Activated T-helper 17 cell treated with anti-CD3 and anti-CD28 coated beads, Interleukin-2, amount 50 U/mL, for 72 hours (primary cell): Measurements from ENCODE around the gene STAT3. TPM values are rescaled to one million over a fixed set of nuclear protein-coding genes. Genes with fewer than 3 reads are reported as not detected.
A peak's percentile ranks its signal among the peaks of the same experiment; 100 is the strongest.

Experiments
- ATAC-seq: fragments of 150-1000 bp; cut with Tn5 transposase; replicated peaks from 2 replicates; pipeline ENCODE4 v1.10.0; 2021; ENCODE audit warnings: mild to moderate bottlenecking, moderate library complexity
- H3K27ac Mint-ChIP-seq: one replicate; pipeline ENCODE4 v1.8.0; 2022; ENCODE audit warnings: mixed read lengths
- H3K27me3 Mint-ChIP-seq: one replicate; pipeline ENCODE4 v1.8.0; 2022; ENCODE audit warnings: mixed read lengths
- H3K36me3 Mint-ChIP-seq: one replicate; pipeline ENCODE4 v1.8.0; 2022; ENCODE audit warnings: low read depth, mild to moderate bottlenecking, mixed read lengths
- H3K4me1 Mint-ChIP-seq: one replicate; pipeline ENCODE4 v1.8.0; 2022; ENCODE audit warnings: mixed read lengths
- H3K4me3 Mint-ChIP-seq: one replicate; pipeline ENCODE4 v1.8.0; 2022; ENCODE audit warnings: mild to moderate bottlenecking, mixed read lengths
- H3K9me3 Mint-ChIP-seq: one replicate; pipeline ENCODE4 v1.8.0; 2022; ENCODE audit warnings: mixed read lengths
- total RNA-seq, 2 donors: library from RNA; stranded (reverse); gene quantifications; one replicate each; pipeline ENCODE4 v1.2.3, GENCODE V29; 2022

Gene STAT3
- total RNA-seq, 2 donors from 2014 or later = 179 to 429 TPM

DNA sequence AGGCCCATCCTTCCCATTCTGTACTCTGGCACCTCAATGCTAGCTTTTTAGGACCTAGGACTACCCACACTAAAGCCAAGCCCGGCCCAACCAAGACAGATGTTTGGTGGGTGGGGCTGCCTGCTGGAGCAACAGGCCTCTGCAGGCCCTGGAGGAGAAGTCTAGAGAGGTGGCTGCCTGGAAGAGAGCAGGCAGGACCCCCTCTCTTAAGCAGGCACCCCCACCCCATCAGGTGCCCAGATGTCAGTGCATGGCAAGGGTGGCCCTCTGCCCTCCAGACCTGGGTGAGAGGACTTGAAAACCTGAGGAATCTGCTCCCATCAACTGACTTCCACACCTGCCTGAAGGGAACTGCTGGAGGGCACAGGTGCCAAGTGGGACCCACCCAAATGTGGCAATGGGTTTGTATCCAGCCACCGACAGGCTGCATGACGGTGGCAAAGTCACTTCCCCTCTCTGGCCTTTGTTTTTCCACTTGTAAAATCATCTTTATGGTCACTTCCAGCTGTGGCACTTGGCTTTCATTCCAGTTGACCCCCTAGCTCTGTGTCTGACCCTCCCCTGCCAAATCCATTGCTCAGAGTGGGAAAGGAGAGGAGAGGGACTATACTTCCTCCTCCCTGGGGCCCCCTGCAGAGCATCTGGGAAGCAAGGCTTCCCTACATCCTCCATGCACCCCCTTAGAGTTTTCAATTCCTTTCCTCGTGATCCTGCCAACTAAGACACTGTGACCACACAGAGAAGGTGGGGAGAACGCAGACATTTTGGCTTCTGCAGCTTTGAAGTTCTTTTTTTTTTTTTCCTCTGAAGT is 101.6 kb downstream of the STAT3 start:
- Mint-ChIP-seq H3K4me3 (peak overlapping the region; percentile 92), H3K27me3 (no peaks in the 10 kb centered on the region), H3K4me1 (peaks cover 14% of the 10 kb centered on the region), H3K36me3 (peaks cover 70% of the 10 kb centered on the region), H3K27ac (peak overlapping the region; percentile 94), H3K9me3 (no peaks in the 10 kb centered on the region)
- no peak for ATAC-seq

- H3K27ac Mint-ChIP-seq = peak overlapping the region; percentile 94
- H3K4me1 Mint-ChIP-seq = peaks cover 6% of the 10 kb centered on the region
- no peaks in the 10 kb centered on the region for H3K27me3 Mint-ChIP-seq
- H3K4me3 Mint-ChIP-seq = peak overlapping the region; percentile 92
- H3K9me3 Mint-ChIP-seq = no peaks in the 10 kb centered on the region
- H3K36me3 Mint-ChIP-seq = peaks cover 58% of the 10 kb centered on the region
- ATAC-seq = no peak
Measured at GRCh38 chr17:42285346-42286050, 102.7 kb downstream of the STAT3 start.

- ATAC-seq = no peak
- no peaks in the 10 kb centered on the region for H3K4me1 Mint-ChIP-seq
- H3K36me3 Mint-ChIP-seq = peaks cover 49% of the 10 kb centered on the region
- H3K27ac Mint-ChIP-seq = no peak overlapping the region
- H3K27me3 Mint-ChIP-seq = no peaks in the 10 kb centered on the region
- H3K9me3 Mint-ChIP-seq = no peaks in the 10 kb centered on the region
- H3K4me3 Mint-ChIP-seq = peak overlapping the region; percentile 92
Measured at GRCh38 chr17:42284566-42284965, 103.7 kb downstream of the STAT3 start.

- Mint-ChIP-seq H3K27ac (no peak overlapping the region), H3K4me1 (no peaks in the 10 kb centered on the region), H3K9me3 (no peaks in the 10 kb centered on the region)
Measured at GRCh38 chr17:42284024-42284369, 104.2 kb downstream of the STAT3 start.

DNA sequence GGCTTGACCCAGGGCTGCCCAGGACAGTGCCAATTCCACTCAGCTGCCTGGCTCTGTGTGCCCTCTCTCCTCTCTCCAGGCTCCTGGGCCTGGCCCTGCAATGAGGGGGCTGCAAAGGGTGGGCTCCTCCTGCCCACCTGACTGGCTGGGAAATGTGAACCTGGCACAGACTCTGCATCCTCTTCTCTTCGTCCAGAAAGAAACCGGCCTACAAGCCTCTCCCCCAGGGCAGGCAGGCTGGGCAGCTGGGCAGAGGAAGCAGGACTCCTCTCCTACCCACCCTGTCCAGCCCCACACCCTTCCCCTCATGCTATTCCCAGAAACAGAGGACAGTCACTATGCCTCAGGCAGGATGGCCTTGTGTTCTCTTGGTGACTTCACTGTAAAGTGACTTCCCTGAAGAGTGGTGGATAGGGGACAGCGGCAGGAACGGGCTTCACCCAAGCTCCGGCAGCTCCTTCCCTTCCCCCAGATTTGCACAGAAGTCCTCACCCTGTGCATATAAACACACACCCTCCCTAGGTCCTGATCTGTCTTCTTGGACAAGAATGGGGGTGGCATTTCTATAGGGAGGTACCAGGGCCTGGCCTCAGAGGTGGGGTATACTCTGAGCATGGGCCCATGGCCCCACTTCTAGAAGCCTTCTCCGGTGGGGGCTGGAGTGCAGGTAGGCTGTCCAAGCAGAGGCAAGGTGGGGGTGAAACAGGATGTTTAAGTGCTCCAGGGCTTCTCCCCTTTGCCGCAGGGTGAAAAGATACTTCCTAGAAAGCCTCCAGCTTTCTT is 104.8 kb downstream of the STAT3 start:
- no peak for ATAC-seq
- Mint-ChIP-seq H3K27ac (peak overlapping the region; percentile 37), H3K4me1 (no peaks in the 10 kb centered on the region), H3K36me3 (peaks cover 41% of the 10 kb centered on the region), H3K9me3 (no peaks in the 10 kb centered on the region), H3K4me3 (peak overlapping the region; percentile 92), H3K27me3 (no peaks in the 10 kb centered on the region)

More at GRCh38 chr17:42284024-42284369, 104.2 kb downstream of the STAT3 start:
- H3K27me3 Mint-ChIP-seq = no peaks in the 10 kb centered on the region
- ATAC-seq = no peak
- H3K4me3 Mint-ChIP-seq = peak overlapping the region; percentile 92
- peaks cover 43% of the 10 kb centered on the region for H3K36me3 Mint-ChIP-seq

GRCh38 chr17:42282478-42283080 is 105.7 kb downstream of the STAT3 start:
- H3K4me3 Mint-ChIP-seq = peak overlapping the region; percentile 4
- peak overlapping the region; percentile 37 for H3K27ac Mint-ChIP-seq
- no peaks in the 10 kb centered on the region for H3K27me3 Mint-ChIP-seq
- no peaks in the 10 kb centered on the region for H3K9me3 Mint-ChIP-seq
- no peak for ATAC-seq
- H3K36me3 Mint-ChIP-seq = peaks cover 43% of the 10 kb centered on the region
- no peaks in the 10 kb centered on the region for H3K4me1 Mint-ChIP-seq

DNA sequence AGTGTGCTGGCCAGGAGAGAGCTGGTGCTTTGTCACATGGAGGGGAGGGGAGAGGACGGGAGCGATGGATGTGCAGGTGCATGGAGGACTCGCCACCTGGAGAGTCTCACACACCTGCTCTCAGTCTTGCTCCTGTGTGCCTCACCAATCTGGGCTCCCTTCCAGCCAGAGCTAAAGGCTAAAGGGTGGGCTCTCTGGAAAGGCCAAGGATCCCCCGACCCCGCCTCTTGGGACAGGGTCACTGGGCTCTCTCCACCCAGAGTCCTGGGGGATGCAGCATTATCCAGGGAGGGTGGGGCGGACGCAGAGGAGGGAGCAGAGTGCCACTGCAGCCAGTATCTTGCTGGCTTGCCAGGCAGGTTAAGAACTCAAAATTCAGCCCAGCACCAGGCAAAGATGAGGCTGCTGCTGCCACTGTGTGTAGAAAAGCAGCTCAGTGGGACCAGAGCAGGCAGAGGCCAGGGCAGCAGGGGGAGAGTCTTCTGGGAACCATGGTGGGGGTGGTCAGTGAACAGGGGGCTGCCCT is 106.6 kb downstream of the STAT3 start:
- H3K36me3 Mint-ChIP-seq = peaks cover 44% of the 10 kb centered on the region
- peaks cover 5% of the 10 kb centered on the region for H3K4me1 Mint-ChIP-seq

DNA sequence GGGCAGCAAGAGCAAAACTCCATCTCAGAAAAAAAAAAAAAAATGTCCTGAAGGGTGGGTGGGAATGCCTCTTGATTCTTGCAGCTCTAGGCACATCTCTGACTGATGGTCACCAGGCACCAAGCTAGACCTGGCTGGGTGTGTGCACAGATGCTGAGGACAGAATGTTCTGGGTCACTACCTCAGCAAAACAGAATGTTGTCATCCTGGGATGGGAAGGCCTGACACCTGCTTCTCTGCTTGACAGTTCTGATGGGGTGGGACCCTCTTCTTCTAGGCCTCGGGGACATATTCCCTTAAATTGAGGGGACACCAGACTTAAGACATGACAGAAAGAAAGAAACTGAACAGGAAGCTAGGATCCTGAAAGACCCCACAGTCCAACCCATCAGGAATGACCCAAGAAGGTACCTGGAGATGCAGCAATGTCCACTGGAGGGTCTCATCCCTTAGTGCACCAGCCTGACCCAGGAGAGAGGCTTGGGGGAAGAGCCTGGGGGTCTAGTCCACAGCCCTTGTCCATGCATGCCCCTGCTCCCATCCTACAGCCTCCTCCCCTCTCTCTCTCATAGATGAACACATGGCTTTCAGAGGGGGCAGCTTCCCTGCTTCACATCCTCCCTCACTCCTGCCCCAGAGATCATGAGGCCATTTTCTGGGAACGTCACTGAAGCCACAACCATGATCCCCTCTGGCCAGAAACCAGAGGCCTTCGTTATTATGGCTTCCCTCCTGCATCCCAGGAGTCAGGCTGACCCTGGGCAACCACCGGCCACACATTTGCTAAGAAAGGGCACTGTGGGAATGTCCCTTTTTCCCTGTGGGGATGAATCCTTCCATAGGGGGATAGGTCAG is 108.2 kb downstream of the STAT3 start:
- Mint-ChIP-seq H3K27ac (no peak overlapping the region), H3K4me1 (peaks cover 5% of the 10 kb centered on the region), H3K4me3 (no peak overlapping the region), H3K36me3 (peaks cover 35% of the 10 kb centered on the region), H3K9me3 (no peaks in the 10 kb centered on the region), H3K27me3 (no peaks in the 10 kb centered on the region)
- no peak for ATAC-seq

More for the DNA sequence above, 106.6 kb downstream of the STAT3 start:
- Mint-ChIP-seq H3K4me3 (no peak overlapping the region), H3K9me3 (no peaks in the 10 kb centered on the region), H3K27me3 (no peaks in the 10 kb centered on the region), H3K27ac (peak overlapping the region; percentile 22)
- no peak for ATAC-seq

GRCh38 chr17:42277342-42277712 is 110.9 kb downstream of the STAT3 start:
- Mint-ChIP-seq H3K9me3 (no peaks in the 10 kb centered on the region), H3K27ac (peak overlapping the region; percentile 91), H3K36me3 (peaks cover 50% of the 10 kb centered on the region), H3K4me1 (peaks cover 16% of the 10 kb centered on the region), H3K4me3 (peak overlapping the region; percentile 81), H3K27me3 (no peaks in the 10 kb centered on the region)
- ATAC-seq = no peak

GRCh38 chr17:42276609-42277341 is 111.5 kb downstream of the STAT3 start:
- peak overlapping the region; percentile 81 for H3K4me3 Mint-ChIP-seq
- peaks cover 16% of the 10 kb centered on the region for H3K4me1 Mint-ChIP-seq
- no peaks in the 10 kb centered on the region for H3K27me3 Mint-ChIP-seq
- H3K36me3 Mint-ChIP-seq = peaks cover 56% of the 10 kb centered on the region
- ATAC-seq = peak; percentile 49
- no peaks in the 10 kb centered on the region for H3K9me3 Mint-ChIP-seq
- peak overlapping the region; percentile 91 for H3K27ac Mint-ChIP-seq

- ATAC-seq = peak; percentile 66
- Mint-ChIP-seq H3K27ac (peak within 1 kb of the TSS; percentile 91), H3K27me3 (no peaks in the 10 kb centered on the region)
Measured at GRCh38 chr17:42276359-42276608, 112.0 kb downstream of the STAT3 start, which contains the start of gene STAT5B. Gene STAT5B, minus strand, starts transcription at chr17:42276391. Its CDS starts 44,264 bp downstream, at chr17:42232127.

GRCh38 chr17:42275527-42276358 is 112.5 kb downstream of the STAT3 start:
- peak; percentile 42 for ATAC-seq
- peaks cover 24% of the 10 kb centered on the region for H3K4me1 Mint-ChIP-seq
- H3K27me3 Mint-ChIP-seq = no peaks in the 10 kb centered on the region
- peaks cover 66% of the 10 kb centered on the region for H3K36me3 Mint-ChIP-seq
- peak overlapping the region; percentile 90 for H3K27ac Mint-ChIP-seq
- H3K4me3 Mint-ChIP-seq = peak overlapping the region; percentile 91
- no peaks in the 10 kb centered on the region for H3K9me3 Mint-ChIP-seq

More at GRCh38 chr17:42276359-42276608, 112.0 kb downstream of the STAT3 start, which contains the start of gene STAT5B:
- Mint-ChIP-seq H3K9me3 (no peaks in the 10 kb centered on the region), H3K36me3 (peaks cover 61% of the 10 kb centered on the region), H3K4me3 (peak within 1 kb of the TSS; percentile 91), H3K4me1 (peaks cover 19% of the 10 kb centered on the region)
